Measurements from ENCODE around the gene THUMPD2.
A peak's percentile ranks its signal among the peaks of the same experiment; 100 is the strongest.

The THUMPD2 gene

DNA sequence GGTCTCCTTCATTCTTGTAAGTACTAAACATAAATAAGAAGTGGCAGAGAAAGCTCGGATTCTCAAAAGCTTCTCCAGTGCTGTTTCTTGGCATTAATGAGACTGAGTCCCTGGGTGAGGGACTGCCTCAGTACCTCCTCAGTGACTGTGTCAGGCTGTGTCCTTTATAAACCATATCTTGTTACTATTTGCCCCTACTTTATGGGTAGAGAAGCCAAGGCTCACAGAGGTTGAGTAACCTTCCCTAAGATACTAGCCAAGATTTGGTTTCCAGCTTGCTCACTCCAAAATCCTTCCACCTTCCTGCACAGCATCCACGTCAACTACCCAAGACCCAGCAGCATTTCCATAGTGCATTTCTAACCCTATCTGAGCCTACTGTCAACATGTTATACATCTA is 55.6 kb downstream of the THUMPD2 start:
- H3K4me3 ChIP-seq (ENCODE audit: low read depth, low read length), result no peak overlapping the region
- TF ChIP-seq CTCF (conservative IDR thresholded peaks at IDR 0.05; ENCODE audit: low read depth, low read length), result no peak
- DNase-seq (ENCODE audit: low read depth), result no peak

DNA sequence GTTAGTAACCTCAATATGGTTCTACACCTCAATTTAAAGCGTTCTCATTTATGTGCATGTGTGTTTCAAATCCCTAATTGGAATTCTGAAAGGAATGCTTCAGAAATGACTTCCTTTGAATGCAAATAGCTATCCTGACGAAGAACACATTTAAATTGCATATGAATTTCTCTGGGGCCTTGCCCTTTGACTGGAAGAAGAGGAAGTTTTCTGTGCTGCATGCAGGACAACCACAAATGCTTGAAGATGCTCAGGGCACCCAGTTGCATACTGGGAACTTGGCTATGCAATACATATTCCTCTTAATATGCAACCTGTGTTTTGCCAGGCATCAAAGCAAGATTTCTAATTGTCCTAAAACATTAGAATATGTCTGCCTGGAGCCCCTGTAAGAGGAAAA is 58.1 kb downstream of the THUMPD2 start:
- no peak for DNase-seq (ENCODE audit: low read depth)
- TF ChIP-seq CTCF (conservative IDR thresholded peaks at IDR 0.05; ENCODE audit: low read depth, low read length), result no peak
- no peak overlapping the region for H3K4me3 ChIP-seq (ENCODE audit: low read depth, low read length)

DNA sequence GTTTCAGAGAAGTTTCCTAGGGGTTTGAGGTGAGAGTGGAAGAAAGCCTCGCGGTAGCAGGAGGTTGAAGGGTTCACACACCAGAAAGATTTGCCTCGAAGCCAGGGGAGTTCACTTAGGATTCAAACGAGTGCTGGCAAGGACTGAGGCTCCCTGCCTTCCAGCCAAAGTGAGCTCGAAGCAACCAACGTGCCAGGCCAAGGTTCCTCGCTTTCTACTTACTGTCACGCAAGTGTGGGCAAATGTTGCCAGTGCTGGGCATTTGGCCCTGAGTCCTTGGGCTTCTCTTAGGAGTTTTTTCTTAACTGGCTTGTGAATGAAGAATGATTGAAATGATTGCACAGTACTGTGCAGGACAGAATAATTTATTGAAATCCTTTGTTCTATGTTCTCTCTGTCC is 59.7 kb downstream of the THUMPD2 start:
- DNase-seq (ENCODE audit: low read depth), result no peak
- TF ChIP-seq CTCF (conservative IDR thresholded peaks at IDR 0.05; ENCODE audit: low read depth, low read length), result no peak
- no peak overlapping the region for H3K4me3 ChIP-seq (ENCODE audit: low read depth, low read length)

- no peak overlapping the region for H3K4me3 ChIP-seq (ENCODE audit: low read depth, low read length)
- DNase-seq (ENCODE audit: low read depth), result peak; percentile 13
- no peak for TF ChIP-seq CTCF (conservative IDR thresholded peaks at IDR 0.05; ENCODE audit: low read depth, low read length)
These were observed 60.6 kb downstream of the THUMPD2 start for GRCh38 chr2:39718483-39718882.

DNA sequence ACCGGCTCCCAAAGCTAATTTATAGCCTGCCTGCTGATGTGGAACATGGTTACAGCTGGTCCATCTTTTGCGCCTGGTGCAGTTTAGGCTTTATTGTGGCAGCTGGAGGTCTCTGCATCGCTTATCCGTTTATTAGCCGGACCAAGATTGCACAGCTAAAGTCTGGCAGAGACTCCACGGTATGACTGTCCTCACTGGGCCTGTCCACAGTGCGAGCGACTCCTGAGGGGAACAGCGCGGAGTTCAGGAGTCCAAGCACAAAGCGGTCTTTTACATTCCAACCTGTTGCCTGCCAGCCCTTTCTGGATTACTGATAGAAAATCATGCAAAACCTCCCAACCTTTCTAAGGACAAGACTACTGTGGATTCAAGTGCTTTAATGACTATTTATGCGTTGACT is 62.0 kb downstream of the THUMPD2 start:
- no peak for DNase-seq (ENCODE audit: low read depth)
- H3K4me3 ChIP-seq (ENCODE audit: low read depth, low read length), result no peak overlapping the region
- no peak for TF ChIP-seq CTCF (conservative IDR thresholded peaks at IDR 0.05; ENCODE audit: low read depth, low read length)

GRCh38 chr2:39715822-39716221 is 63.2 kb downstream of the THUMPD2 start:
- DNase-seq (ENCODE audit: low read depth), result no peak
- no peak for TF ChIP-seq CTCF (conservative IDR thresholded peaks at IDR 0.05; ENCODE audit: low read depth, low read length)
- no peak overlapping the region for H3K4me3 ChIP-seq (ENCODE audit: low read depth, low read length)

DNA sequence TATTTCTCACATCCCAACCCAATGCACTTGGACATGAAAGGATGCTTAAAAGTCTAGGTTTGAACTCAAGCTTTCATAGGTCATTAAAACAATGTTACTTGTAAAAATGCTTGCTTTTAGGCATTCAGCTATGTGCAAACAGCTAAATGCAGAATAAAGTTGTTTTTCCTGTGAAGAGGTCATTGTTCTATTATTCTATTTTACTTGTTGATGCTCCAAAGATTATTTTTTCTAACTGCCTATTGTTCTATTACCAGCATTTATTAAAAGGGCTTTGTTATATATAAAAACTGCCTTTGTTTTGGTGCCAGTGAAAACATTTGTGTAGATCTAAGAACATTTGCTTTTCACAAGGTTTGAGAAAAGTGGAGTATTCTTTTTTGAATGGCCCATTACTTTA is 64.0 kb downstream of the THUMPD2 start:
- no peak for DNase-seq (ENCODE audit: low read depth)
- no peak for TF ChIP-seq CTCF (conservative IDR thresholded peaks at IDR 0.05; ENCODE audit: low read depth, low read length)
- no peak overlapping the region for H3K4me3 ChIP-seq (ENCODE audit: low read depth, low read length)
